ENCODE results near the gene SEMA6D.

The SEMA6D gene

DNA sequence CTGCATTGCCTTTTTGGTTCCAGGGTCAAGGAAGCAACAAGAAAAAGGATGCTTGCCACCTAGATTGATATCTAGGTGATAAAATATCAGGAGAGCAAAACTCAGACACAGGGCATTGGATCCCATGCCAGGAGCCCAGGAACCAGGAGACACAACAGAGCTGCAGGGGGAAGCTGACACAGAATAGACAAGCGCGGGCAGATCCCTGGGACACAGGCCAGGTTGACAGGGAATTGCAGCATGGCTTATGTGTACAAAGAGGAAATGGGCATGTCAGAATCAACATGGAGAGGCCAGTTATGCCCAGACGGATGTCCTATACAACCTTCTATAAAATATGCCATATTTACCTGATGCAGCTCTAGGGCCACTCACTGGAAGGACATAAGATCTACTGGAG is 84.2 kb downstream of the SEMA6D start:
- Histone ChIP-seq H3K4me3 (ENCODE audit: low read length) (no peak overlapping the region), H3K27me3 (ENCODE audit: control insufficient read depth, insufficient read depth, low read length) (no peaks in the 10 kb centered on the region), H3K9me3 (ENCODE audit: control insufficient read depth, low read length) (no peaks in the 10 kb centered on the region), H3K9ac (ENCODE audit: low read length) (no peak overlapping the region), H3K4me1 (ENCODE audit: control insufficient read depth, insufficient read depth, low read length) (no peaks in the 10 kb centered on the region), H3K36me3 (ENCODE audit: control insufficient read depth, insufficient read depth, low read length) (no peaks in the 10 kb centered on the region)

DNA sequence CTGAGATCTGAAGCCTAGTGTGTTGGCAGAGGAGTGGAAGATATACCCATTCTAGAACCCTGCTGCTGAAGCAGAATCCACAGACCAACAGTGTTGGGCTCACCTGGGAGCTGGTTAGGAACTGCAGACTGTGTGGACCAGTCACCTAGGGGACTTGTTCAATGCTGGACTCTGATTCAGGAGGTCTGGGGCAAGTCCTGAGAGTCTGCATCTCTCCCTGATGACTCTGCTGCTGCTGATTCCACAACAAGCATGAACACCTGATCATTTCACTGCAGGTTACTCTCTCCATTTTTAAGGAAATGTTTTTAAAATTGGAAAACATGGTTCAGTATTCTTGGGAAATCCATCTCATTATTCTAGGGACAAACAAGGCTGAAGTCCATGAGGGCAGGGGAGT is 84.9 kb downstream of the SEMA6D start:
- Histone ChIP-seq H3K4me3 (ENCODE audit: low read length) (no peak overlapping the region), H3K9me3 (ENCODE audit: control insufficient read depth, low read length) (no peaks in the 10 kb centered on the region), H3K36me3 (ENCODE audit: control insufficient read depth, insufficient read depth, low read length) (no peaks in the 10 kb centered on the region), H3K4me1 (ENCODE audit: control insufficient read depth, insufficient read depth, low read length) (no peaks in the 10 kb centered on the region), H3K9ac (ENCODE audit: low read length) (no peak overlapping the region), H3K27me3 (ENCODE audit: control insufficient read depth, insufficient read depth, low read length) (no peaks in the 10 kb centered on the region)

DNA sequence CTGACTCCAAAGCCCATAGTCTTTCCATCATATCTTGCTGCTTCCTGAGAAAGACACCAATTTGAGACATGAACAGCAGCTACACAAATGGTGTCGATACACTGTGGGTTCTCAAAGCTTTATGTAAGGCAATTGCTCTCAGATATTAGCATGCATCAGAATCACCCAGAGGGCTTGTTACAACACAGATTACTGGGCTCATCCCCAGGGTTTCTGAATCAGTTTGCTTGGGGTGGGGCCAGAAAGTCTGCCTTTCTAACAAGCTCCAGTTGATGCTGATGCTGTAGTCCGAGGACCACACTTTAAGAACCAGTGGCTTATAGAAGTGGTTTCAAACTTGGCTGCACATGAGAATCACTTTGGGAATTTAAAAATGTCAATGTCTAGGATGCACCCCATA is 86.5 kb downstream of the SEMA6D start:
- Histone ChIP-seq H3K9ac (ENCODE audit: low read length) (no peak overlapping the region), H3K36me3 (ENCODE audit: control insufficient read depth, insufficient read depth, low read length) (no peaks in the 10 kb centered on the region), H3K4me3 (ENCODE audit: low read length) (no peak overlapping the region), H3K9me3 (ENCODE audit: control insufficient read depth, low read length) (no peaks in the 10 kb centered on the region), H3K4me1 (ENCODE audit: control insufficient read depth, insufficient read depth, low read length) (no peaks in the 10 kb centered on the region), H3K27me3 (ENCODE audit: control insufficient read depth, insufficient read depth, low read length) (no peaks in the 10 kb centered on the region)

DNA sequence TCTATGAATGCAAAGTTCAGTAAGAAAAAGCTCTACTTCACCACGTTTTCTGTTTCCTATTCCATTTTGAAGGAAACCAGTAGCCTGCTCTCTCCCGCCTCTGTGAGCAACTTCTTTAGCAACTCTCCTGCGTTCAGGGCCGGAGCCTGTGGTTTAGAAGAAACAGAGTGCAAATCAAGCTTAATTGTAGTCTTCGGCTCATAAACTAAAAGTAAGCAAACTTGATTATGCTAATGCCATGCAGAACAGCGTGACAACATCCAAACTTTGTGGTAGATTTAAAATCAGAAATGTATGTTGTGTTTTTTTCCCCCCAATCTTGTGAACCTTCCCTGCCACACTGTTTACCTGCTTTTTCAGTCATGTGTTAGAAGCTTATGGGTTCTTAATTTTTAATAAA is 87.4 kb downstream of the SEMA6D start:
- Histone ChIP-seq H3K4me1 (ENCODE audit: control insufficient read depth, insufficient read depth, low read length) (no peaks in the 10 kb centered on the region), H3K27me3 (ENCODE audit: control insufficient read depth, insufficient read depth, low read length) (no peaks in the 10 kb centered on the region), H3K9ac (ENCODE audit: low read length) (no peak overlapping the region), H3K4me3 (ENCODE audit: low read length) (no peak overlapping the region), H3K9me3 (ENCODE audit: control insufficient read depth, low read length) (no peaks in the 10 kb centered on the region), H3K36me3 (ENCODE audit: control insufficient read depth, insufficient read depth, low read length) (no peaks in the 10 kb centered on the region)

DNA sequence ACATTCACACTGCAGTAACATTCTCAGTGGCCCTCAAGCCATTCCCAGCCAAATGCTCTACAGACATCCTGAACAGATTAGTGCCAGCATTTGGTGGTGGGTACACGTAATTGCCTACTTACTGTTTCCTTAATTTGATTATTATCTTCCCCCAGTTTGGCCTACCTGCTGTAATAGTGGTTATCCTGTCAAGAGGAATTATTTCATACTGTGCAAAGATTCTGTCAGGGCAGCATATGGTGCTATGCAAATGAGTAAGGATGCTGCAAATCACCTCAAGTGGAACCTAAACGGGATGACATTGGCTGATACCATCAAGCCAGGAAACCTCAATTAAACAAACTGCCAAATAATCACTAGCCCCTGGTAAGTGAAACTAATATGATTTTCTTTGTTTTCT is 88.7 kb downstream of the SEMA6D start:
- Histone ChIP-seq H3K27me3 (ENCODE audit: control insufficient read depth, insufficient read depth, low read length) (no peaks in the 10 kb centered on the region), H3K4me1 (ENCODE audit: control insufficient read depth, insufficient read depth, low read length) (no peaks in the 10 kb centered on the region), H3K36me3 (ENCODE audit: control insufficient read depth, insufficient read depth, low read length) (no peaks in the 10 kb centered on the region), H3K4me3 (ENCODE audit: low read length) (no peak overlapping the region), H3K9ac (ENCODE audit: low read length) (no peak overlapping the region), H3K9me3 (ENCODE audit: control insufficient read depth, low read length) (no peaks in the 10 kb centered on the region)

DNA sequence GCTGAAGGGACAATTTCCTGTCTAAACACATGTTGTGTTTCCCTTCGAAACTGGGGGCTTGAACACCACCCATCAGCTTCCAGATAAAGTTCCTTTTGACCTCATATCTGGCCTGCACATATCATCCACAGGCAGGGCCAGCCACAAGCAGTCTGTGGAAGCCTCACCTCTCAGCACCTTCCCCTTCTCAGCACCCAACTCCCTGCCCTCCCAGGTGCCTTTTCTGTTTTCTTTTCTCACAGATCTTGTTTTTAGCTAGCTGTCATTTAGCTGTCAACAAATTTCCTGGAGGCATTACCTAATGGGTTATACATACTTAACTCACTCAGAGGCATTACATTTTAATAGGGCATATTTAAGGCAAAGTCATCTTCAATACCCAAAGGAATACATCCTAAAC is 93.9 kb downstream of the SEMA6D start:
- Histone ChIP-seq H3K36me3 (ENCODE audit: control insufficient read depth, insufficient read depth, low read length) (no peaks in the 10 kb centered on the region), H3K27me3 (ENCODE audit: control insufficient read depth, insufficient read depth, low read length) (no peaks in the 10 kb centered on the region), H3K9me3 (ENCODE audit: control insufficient read depth, low read length) (no peaks in the 10 kb centered on the region), H3K9ac (ENCODE audit: low read length) (no peak overlapping the region), H3K4me3 (ENCODE audit: low read length) (no peak overlapping the region), H3K4me1 (ENCODE audit: control insufficient read depth, insufficient read depth, low read length) (no peaks in the 10 kb centered on the region)

DNA sequence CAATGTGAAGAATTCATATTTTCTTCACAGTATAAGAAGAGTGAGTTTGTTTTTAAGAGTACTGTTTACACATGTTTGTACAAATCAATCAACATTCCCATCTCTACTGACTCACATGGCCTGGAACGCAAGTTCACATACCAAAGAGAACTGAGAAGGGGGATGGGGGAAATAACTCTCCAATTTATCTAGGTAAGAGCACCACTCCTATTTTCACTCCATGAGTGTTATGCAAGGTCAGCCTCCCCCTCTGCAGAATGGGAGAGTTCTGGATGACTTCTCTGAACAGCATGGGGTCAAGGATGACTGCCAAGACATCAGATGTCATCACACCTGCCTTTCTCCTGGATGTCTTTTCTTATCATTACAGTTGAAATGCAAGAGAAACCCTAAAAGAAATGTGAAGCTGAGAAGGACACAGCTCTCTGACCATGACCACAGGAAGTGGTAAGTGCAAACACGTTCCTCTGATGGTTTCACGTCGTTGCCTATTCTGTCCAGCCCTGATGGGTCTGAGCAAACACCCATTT is 95.2 kb downstream of the SEMA6D start:
- H3K4me1 ChIP-seq (ENCODE audit: control insufficient read depth, insufficient read depth, low read length): no peaks in the 10 kb centered on the region
- no peak overlapping the region for H3K4me3 ChIP-seq (ENCODE audit: low read length)
- no peak overlapping the region for H3K9ac ChIP-seq (ENCODE audit: low read length)
- no peaks in the 10 kb centered on the region for H3K27me3 ChIP-seq (ENCODE audit: control insufficient read depth, insufficient read depth, low read length)
- H3K9me3 ChIP-seq (ENCODE audit: control insufficient read depth, low read length): no peaks in the 10 kb centered on the region
- H3K36me3 ChIP-seq (ENCODE audit: control insufficient read depth, insufficient read depth, low read length): no peaks in the 10 kb centered on the region

DNA sequence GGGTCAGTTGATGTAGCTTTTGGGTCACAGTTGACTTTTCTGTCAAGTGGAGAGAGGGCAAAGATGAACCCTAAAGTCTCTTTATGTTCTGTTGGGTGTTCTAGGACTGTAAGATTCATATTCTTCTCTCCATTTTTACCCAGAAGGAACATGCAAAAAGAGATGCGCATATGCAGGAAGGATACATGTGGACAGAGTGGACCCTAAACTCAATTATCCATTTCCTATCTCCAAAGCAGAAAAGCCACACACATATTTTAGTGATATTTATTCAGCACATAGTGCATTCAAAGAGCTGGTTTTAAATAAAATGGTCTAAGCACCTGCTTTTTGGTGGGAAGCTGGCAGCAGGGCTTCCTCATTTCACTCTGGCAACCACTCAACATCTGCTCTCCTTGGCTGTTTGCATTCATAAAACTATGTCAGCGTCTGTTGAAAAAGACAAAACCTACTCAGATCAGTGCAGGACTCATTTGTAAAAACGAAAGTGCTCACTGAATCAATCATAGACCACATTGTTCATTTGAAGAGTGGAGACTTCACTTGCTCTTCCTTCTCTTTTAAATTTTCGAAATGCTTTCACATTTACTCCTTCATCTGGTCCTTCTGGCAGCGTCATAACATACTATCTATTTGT is 96.6 kb downstream of the SEMA6D start:
- H3K27me3 ChIP-seq (ENCODE audit: control insufficient read depth, insufficient read depth, low read length): no peaks in the 10 kb centered on the region
- H3K9me3 ChIP-seq (ENCODE audit: control insufficient read depth, low read length): no peaks in the 10 kb centered on the region
- no peak overlapping the region for H3K9ac ChIP-seq (ENCODE audit: low read length)
- H3K4me1 ChIP-seq (ENCODE audit: control insufficient read depth, insufficient read depth, low read length): no peaks in the 10 kb centered on the region
- H3K4me3 ChIP-seq (ENCODE audit: low read length): no peak overlapping the region
- H3K36me3 ChIP-seq (ENCODE audit: control insufficient read depth, insufficient read depth, low read length): no peaks in the 10 kb centered on the region

DNA sequence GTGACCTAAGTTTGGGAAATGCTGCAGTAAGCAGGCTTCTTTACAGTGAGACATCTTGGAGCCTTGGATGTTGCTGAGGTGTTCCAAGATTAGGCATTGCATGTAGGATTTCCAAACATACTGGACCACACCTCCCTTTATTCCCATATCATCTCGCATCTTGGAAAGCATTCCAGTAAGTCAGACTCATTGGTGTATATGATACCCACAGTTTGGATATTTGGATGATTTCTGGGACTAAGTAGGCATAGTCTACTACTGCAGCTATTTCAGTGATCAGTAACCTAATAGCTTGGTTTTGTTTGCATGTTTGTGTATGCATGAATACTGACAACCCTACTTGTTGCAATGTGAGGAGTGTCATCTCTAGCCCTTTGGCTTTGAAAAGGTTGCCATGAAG is 97.3 kb downstream of the SEMA6D start:
- Histone ChIP-seq H3K27me3 (ENCODE audit: control insufficient read depth, insufficient read depth, low read length) (no peaks in the 10 kb centered on the region), H3K4me3 (ENCODE audit: low read length) (no peak overlapping the region), H3K9me3 (ENCODE audit: control insufficient read depth, low read length) (no peaks in the 10 kb centered on the region), H3K9ac (ENCODE audit: low read length) (no peak overlapping the region), H3K36me3 (ENCODE audit: control insufficient read depth, insufficient read depth, low read length) (no peaks in the 10 kb centered on the region), H3K4me1 (ENCODE audit: control insufficient read depth, insufficient read depth, low read length) (no peaks in the 10 kb centered on the region)

DNA sequence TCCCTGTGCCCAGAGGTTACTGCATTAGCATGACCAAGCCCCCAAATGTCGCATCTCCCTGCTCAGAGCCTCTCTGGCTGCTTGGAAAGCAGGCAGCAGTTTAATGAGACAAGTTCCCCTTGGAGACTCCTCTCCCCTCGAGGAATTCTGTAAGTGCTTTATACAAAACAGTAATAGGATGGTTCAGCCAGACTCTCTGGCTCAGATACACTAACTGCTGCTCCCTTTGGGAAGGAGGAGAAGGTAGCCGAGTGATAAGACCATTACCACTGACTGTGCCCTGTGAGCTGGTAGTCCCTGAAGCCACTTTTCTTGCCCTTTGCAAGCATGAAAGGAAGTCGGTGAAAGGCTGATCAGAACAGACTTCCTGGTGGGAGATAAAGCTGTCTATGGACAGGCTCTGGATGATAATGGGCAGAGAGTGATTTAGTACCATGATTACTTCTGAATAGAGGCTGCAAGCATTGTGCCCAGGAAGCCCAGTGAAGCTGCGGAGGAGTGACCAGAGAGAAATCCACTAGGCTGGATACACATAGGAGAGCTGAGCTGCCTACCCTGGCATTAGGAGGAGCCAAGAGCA is 100.8 kb downstream of the SEMA6D start:
- Histone ChIP-seq H3K4me1 (ENCODE audit: control insufficient read depth, insufficient read depth, low read length) (no peaks in the 10 kb centered on the region), H3K9me3 (ENCODE audit: control insufficient read depth, low read length) (no peaks in the 10 kb centered on the region), H3K36me3 (ENCODE audit: control insufficient read depth, insufficient read depth, low read length) (no peaks in the 10 kb centered on the region), H3K4me3 (ENCODE audit: low read length) (no peak overlapping the region), H3K27me3 (ENCODE audit: control insufficient read depth, insufficient read depth, low read length) (no peaks in the 10 kb centered on the region), H3K9ac (ENCODE audit: low read length) (no peak overlapping the region)

DNA sequence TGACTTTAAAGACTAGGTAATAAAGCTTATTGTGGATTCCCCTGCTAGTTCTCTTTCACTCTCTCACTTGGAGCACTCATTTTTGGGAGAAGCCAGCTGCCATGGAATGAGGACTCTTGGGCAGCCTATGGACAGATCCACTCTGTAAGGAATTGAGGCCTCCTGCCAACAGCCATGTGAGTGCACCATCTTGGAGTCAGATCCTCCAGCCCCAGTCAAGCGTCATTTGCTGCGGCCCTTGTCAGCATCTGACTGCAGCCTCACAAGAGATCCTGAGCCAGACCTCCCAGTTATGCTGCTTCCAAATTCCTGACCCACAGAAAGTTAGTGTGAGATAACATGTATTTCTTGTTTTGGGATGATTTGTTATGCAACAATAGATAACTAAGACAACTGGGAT is 101.9 kb downstream of the SEMA6D start:
- no peaks in the 10 kb centered on the region for H3K36me3 ChIP-seq (ENCODE audit: control insufficient read depth, insufficient read depth, low read length)
- H3K9me3 ChIP-seq (ENCODE audit: control insufficient read depth, low read length): no peaks in the 10 kb centered on the region

DNA sequence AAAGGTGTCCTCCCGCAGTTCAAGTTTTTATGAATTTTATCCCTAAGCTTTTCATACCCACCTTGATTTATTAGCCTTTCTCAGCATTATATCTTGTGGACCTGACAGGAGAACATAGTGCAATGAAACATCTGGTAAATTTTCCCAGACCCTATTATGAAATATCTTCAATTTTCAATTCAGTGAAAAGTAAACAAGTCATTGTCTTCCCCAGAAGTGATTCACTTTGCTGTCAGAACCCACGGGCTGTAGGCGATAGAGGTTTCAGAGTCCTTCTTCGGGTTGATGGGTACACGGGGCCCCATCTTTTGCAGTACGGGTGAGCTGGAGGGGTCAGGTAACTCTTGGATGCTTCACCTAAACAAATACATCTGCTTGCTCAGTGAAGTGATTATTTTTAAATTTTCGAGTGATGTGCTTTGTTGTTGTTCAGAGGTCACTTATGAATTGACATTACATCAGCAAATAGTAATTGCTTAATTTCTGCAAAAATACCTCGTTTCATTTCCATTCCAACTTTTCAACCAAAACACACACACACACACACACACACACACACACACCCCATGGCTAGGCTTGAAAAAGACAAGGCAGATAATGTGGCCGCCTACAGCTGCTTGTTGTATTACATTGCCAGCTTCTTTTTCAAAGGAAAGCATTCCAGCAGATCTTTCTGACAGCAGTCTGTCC is 102.9 kb downstream of the SEMA6D start:
- no peak overlapping the region for H3K9ac ChIP-seq (ENCODE audit: low read length)
- no peaks in the 10 kb centered on the region for H3K9me3 ChIP-seq (ENCODE audit: control insufficient read depth, low read length)
- H3K4me3 ChIP-seq (ENCODE audit: low read length): no peak overlapping the region
- H3K36me3 ChIP-seq (ENCODE audit: control insufficient read depth, insufficient read depth, low read length): no peaks in the 10 kb centered on the region
- no peaks in the 10 kb centered on the region for H3K27me3 ChIP-seq (ENCODE audit: control insufficient read depth, insufficient read depth, low read length)
- no peaks in the 10 kb centered on the region for H3K4me1 ChIP-seq (ENCODE audit: control insufficient read depth, insufficient read depth, low read length)

More for the DNA sequence above, 101.9 kb downstream of the SEMA6D start:
- no peak overlapping the region for H3K4me3 ChIP-seq (ENCODE audit: low read length)
- no peak overlapping the region for H3K9ac ChIP-seq (ENCODE audit: low read length)
- no peaks in the 10 kb centered on the region for H3K27me3 ChIP-seq (ENCODE audit: control insufficient read depth, insufficient read depth, low read length)
- no peaks in the 10 kb centered on the region for H3K4me1 ChIP-seq (ENCODE audit: control insufficient read depth, insufficient read depth, low read length)
